GM12874 (cell line): Measurements from ENCODE around the gene CLCA4.

Experiments
- TF ChIP-seq, protein P1 (sequence below): IDR thresholded peaks from 2 replicates; pipeline ENCODE4 v1.5.1; 2011; ENCODE audit warnings: low read depth, mild to moderate bottlenecking, control low read depth, low read length, moderate library complexity; ENCODE audit not compliant: insufficient read depth

Gene CLCA4

DNA sequence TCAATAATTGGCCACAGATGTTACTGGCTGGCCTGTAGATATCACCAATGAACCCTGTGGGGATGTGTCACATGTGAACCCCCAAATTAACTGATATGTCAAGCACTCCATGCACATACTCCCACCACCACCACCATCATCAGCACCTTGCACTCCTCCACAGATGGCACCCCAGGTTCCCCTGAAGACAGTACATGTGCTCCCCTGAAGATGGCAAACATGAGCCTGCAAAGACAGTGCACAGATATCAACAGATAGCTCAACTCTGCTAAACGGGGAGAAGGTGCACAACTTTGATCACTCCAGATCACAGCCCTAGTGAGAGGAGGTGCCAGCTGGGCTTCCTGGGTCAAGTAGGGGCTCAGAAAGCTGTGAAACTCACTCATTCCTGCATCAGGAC is 74.4 kb downstream of the CLCA4 start:
- TF ChIP-seq, protein P1, sequence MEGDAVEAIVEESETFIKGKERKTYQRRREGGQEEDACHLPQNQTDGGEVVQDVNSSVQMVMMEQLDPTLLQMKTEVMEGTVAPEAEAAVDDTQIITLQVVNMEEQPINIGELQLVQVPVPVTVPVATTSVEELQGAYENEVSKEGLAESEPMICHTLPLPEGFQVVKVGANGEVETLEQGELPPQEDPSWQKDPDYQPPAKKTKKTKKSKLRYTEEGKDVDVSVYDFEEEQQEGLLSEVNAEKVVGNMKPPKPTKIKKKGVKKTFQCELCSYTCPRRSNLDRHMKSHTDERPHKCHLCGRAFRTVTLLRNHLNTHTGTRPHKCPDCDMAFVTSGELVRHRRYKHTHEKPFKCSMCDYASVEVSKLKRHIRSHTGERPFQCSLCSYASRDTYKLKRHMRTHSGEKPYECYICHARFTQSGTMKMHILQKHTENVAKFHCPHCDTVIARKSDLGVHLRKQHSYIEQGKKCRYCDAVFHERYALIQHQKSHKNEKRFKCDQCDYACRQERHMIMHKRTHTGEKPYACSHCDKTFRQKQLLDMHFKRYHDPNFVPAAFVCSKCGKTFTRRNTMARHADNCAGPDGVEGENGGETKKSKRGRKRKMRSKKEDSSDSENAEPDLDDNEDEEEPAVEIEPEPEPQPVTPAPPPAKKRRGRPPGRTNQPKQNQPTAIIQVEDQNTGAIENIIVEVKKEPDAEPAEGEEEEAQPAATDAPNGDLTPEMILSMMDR = no peak
